Measurements from ENCODE around the gene UNC5A. TPM values are rescaled to one million over a fixed set of nuclear protein-coding genes. Genes with fewer than 3 reads are reported as not detected.
"Not testable (repeated sequence)": the region's sequence is repeated elsewhere in the genome, so short reads cannot be mapped to it uniquely, and the experiment has no call there.

The UNC5A gene
- polyA plus RNA-seq, 1 donor from 2014 or later = not detected

DNA sequence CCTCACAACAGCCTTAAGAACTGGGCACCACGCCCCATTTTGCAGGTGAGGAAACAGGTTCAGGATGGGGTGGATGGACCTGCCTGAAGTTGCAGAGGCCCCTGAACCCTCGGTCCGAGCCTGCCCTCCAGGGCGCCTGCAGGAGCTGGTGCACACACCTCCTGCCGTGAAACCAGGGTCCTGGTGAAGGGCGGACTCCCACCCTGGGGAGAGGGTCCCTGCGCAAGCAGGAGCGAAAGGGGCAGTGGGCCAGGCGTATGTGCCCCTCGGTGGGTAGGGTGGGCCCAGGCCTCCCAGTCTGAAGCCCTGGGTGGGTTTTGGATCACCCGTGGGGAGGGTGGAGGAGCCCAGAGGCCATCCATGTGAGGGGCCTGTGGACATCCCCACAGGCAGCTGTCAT is 50.9 kb downstream of the UNC5A start:
- Mint-ChIP-seq H3K9me3 (peaks cover 0 to 6% (median 0%) of the 10 kb centered on the region in 3 donors), H3K4me1 (peaks cover 0 to 2% (median 0%) of the 10 kb centered on the region in 3 donors), H3K27ac (no peak overlapping the region), H3K27me3 (peaks cover 41% of the 10 kb centered on the region), H3K4me3 (no peak overlapping the region), H3K36me3 (no peaks in the 10 kb centered on the region)

DNA sequence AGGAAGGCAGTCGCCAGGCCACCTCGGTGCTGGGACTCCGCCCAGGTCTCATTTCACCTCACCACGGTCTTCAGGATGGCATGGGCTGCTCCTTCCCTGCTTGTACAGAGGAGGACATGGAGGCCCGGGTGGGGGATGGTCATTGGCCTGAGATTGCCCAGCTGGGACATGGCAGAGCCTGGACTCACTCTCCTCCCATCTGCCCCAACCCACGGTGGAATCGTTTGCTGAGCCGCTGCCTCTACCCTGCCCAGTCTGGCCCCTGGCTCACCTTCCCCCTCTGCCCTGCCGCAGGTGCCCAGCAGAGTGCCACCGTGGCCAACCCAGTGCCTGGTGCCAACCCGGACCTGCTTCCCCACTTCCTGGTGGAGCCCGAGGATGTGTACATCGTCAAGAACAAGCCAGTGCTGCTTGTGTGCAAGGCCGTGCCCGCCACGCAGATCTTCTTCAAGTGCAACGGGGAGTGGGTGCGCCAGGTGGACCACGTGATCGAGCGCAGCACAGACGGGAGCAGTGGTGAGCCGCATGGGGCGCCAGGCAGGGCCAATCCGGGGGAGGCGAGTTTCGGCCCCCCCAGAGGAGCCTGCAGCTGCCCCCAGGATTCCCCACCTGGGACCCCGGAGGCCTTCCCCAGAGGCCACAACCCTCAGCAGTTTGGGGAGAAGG is 52.1 kb downstream of the UNC5A start:
- Mint-ChIP-seq H3K36me3 (no peaks in the 10 kb centered on the region), H3K27ac (no peak overlapping the region), H3K4me1 (peaks cover 0 to 2% (median 1%) of the 10 kb centered on the region in 3 donors), H3K9me3 (peaks cover 0 to 6% (median 0%) of the 10 kb centered on the region in 3 donors), H3K27me3 (peaks cover 40% of the 10 kb centered on the region), H3K4me3 (no peak overlapping the region)

DNA sequence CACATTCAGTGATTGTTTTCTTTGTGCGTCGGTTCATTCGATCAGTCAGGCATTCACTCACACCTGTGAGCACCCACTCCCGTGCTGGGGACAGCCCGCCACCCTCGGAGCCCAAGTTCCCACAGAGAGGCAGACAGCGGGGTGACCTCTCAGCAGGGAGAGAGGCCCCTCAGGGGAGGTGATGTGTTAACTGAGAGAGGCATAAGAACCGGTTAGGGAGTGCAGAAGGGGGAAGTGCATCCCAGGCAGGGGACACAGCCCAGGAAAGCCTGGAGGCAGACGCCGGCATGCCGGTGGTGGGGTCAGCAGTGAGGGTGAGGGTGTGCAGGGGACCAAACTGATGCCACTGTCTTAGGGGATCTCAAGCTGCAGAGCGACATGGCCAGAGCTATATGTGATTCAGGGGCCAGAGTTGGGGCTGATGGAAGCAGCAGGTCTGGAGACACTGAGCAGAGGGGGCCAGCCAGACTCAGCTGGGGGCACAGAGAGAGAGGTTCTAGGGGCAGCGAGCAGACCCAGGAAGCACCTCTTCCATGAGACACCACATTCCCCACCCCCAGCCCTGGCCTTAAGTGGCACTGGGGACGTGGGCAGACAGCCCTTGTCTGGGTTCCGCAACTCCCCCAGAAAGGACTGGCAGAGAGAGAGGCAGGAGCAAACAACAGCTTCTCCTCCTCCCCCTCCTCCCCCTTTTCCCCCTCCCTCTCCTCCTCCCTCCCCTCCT is 52.8 kb downstream of the UNC5A start:
- peaks cover 0 to 2% (median 1%) of the 10 kb centered on the region in 3 donors for H3K4me1 Mint-ChIP-seq
- H3K27me3 Mint-ChIP-seq = peaks cover 39% of the 10 kb centered on the region
- no peak overlapping the region for H3K27ac Mint-ChIP-seq
- H3K36me3 Mint-ChIP-seq = no peaks in the 10 kb centered on the region
- no peak overlapping the region for H3K4me3 Mint-ChIP-seq
- peaks cover 0 to 4% (median 0%) of the 10 kb centered on the region in 3 donors for H3K9me3 Mint-ChIP-seq

DNA sequence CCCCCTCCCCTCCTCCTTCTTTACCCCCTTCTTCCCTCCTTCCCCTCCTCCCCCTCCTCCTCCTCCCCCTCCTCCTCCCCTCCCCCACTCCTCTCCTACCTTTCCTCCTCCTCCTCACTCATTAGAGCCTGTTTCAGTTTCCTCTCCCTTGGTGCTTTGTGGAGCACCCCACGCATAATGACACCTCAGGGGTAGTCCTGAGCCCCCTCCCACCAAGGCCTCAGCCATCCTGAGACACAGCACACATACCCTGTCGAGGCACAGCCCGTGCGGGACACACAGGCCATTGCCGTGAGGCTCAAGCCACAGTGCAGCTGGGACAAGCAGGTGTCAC is 53.4 kb downstream of the UNC5A start:
- Mint-ChIP-seq H3K27me3 (peaks cover 36% of the 10 kb centered on the region), H3K27ac (no peak overlapping the region), H3K4me3 (no peak overlapping the region)

DNA sequence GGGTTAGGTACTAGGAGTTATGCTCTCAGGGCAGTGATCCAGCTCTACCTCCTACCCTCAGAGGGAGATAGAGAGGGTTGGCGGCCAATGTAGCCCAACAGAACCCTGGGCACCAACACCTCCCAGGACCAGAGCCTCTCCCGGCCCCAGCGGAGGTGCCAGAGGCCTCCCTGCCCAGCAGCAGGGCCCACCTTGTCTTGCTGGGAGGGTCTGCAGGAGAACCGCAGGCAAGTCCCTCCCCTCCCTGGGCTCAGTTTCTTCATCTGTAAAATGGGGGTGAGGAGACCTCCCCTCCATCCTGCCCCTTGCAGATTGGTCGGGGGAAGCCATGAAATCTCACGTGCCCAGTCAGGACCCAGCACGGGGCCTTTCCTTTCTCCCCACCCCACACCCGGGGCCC is 54.4 kb downstream of the UNC5A start:
- no peaks in the 10 kb centered on the region for H3K36me3 Mint-ChIP-seq
- H3K27ac Mint-ChIP-seq = no peak overlapping the region
- no peak overlapping the region for H3K4me3 Mint-ChIP-seq
- H3K9me3 Mint-ChIP-seq = no peaks in the 10 kb centered on the region
- H3K4me1 Mint-ChIP-seq = peaks cover 0 to 2% (median 1%) of the 10 kb centered on the region in 3 donors
- peaks cover 36% of the 10 kb centered on the region for H3K27me3 Mint-ChIP-seq

More for the DNA sequence above, 53.4 kb downstream of the UNC5A start:
- Mint-ChIP-seq H3K36me3 (no peaks in the 10 kb centered on the region), H3K9me3 (no peaks in the 10 kb centered on the region), H3K4me1 (peaks cover 0 to 2% (median 1%) of the 10 kb centered on the region in 3 donors)

DNA sequence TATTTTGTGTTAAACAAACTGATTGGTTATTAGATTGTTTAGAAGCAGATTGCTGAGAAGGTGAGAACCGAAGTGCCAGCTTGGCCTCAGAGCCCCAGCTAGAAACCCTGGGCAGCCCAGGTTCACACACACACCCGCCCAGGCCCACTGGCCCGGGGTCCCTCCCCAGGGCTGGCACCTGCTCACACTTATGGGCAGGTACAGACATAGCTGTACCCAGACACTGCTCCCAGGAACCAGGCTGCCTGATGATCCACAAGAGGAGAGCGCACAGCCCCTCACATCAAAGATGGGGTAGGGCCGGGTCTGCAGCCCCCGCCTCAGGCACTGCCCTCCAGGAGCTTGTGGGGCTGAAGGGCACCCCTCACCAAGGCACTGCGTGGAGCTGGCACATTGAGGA is 55.6 kb downstream of the UNC5A start:
- H3K9me3 Mint-ChIP-seq = no peaks in the 10 kb centered on the region
- H3K27ac Mint-ChIP-seq = no peak overlapping the region
- no peak overlapping the region for H3K4me3 Mint-ChIP-seq
- H3K4me1 Mint-ChIP-seq = peaks cover 0 to 2% (median 1%) of the 10 kb centered on the region in 3 donors
- peaks cover 31% of the 10 kb centered on the region for H3K27me3 Mint-ChIP-seq
- H3K36me3 Mint-ChIP-seq = no peaks in the 10 kb centered on the region

DNA sequence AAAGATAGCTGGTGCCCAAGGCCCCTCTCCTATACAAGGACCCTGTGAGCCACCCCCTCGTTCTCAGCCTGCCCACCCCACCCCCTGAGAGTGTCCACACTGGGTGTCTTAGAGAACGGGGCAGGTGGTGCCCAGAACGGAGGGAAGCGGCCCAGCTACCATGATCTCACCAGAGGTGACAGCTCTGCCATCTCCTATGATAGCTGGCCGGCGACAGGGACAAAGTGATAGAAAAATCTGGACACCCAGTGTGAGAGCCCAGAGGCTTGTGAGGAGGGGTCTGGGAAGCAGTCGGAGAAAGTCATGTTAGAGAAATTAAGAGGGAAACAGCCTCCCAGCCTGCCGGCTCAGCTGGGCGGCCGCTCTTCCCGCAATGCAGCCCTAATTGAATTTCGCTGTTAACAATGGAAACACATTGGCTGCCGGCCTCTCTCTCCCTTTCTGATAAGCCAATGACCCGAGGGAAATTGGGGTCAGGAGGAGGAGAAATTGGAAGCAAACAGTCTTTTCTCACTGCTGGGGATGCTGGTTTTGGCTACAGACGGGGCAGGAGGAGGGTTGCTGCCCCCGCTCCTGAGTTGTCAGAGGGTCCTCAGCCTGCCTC is 56.5 kb downstream of the UNC5A start:
- Mint-ChIP-seq H3K9me3 (no peaks in the 10 kb centered on the region), H3K4me3 (peak overlapping the region in 1 of 4 donors; percentile 45), H3K27me3 (peaks cover 28% of the 10 kb centered on the region), H3K27ac (no peak overlapping the region), H3K36me3 (no peaks in the 10 kb centered on the region), H3K4me1 (peaks cover 0 to 2% (median 1%) of the 10 kb centered on the region in 3 donors)

DNA sequence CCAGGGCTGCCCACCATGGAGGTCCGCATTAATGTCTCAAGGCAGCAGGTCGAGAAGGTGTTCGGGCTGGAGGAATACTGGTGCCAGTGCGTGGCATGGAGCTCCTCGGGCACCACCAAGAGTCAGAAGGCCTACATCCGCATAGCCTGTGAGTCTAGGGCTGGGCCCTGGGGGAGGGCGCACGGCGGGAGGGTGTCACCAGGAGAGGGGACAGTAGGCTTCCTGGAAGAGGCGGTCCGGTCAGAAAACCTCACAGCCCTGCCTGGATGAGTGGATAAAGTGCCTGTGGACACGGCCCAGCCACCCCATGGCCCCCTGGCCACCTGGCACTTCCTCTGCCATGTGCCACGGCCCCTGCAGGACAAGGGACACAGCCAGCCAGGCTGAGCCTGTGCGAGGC is 57.8 kb downstream of the UNC5A start:
- Mint-ChIP-seq H3K27ac (no peak overlapping the region), H3K4me1 (peaks cover 0 to 1% (median 0%) of the 10 kb centered on the region in 3 donors), H3K36me3 (no peaks in the 10 kb centered on the region), H3K4me3 (no peak overlapping the region), H3K27me3 (peaks cover 20% of the 10 kb centered on the region), H3K9me3 (no peaks in the 10 kb centered on the region)

DNA sequence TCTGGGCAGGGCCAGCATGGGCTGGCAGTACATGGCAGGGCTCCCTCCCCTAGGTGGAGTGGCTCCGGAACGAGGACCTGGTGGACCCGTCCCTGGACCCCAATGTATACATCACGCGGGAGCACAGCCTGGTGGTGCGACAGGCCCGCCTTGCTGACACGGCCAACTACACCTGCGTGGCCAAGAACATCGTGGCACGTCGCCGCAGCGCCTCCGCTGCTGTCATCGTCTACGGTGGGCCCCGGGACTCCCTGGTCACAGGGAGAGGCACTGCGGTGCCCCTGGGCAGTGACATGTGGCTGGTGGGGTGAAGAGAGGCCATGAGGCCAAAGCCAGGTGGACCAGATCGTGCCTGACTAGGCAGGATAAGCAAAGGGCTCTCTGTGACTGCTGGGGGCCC is 58.4 kb downstream of the UNC5A start:
- peaks cover 0 to 1% (median 0%) of the 10 kb centered on the region in 3 donors for H3K4me1 Mint-ChIP-seq
- peaks cover 1% of the 10 kb centered on the region for H3K36me3 Mint-ChIP-seq
- H3K4me3 Mint-ChIP-seq = no peak overlapping the region
- H3K27ac Mint-ChIP-seq = no peak overlapping the region
- no peaks in the 10 kb centered on the region for H3K9me3 Mint-ChIP-seq
- peaks cover 17% of the 10 kb centered on the region for H3K27me3 Mint-ChIP-seq

DNA sequence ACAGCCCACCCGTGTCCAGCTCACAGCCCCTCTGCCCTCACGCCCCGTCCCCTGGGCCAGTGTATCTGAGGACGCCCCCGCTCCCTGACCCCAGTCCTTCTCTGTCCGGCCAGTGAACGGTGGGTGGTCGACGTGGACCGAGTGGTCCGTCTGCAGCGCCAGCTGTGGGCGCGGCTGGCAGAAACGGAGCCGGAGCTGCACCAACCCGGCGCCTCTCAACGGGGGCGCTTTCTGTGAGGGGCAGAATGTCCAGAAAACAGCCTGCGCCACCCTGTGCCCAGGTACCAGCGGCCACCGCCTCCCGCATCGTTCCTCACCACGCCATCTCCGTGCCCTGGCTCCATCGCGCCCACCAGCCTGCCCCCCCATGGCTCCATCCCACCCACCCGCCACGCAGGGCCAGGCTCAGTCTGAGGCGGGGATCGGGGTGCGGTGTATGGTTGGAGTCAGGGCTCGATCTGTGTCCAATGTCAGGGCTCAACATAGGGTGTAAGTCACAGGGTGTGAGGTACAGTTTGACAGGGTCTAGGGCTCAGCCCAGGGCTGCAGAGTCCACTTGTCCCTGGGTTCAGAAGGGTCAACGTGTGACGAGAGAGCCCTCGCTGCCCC is 59.2 kb downstream of the UNC5A start:
- Mint-ChIP-seq H3K27ac (no peak overlapping the region), H3K27me3 (peaks cover 9% of the 10 kb centered on the region), H3K9me3 (no peaks in the 10 kb centered on the region), H3K4me1 (peaks cover 0 to 1% (median 0%) of the 10 kb centered on the region in 3 donors), H3K36me3 (peaks cover 1% of the 10 kb centered on the region), H3K4me3 (no peak overlapping the region)

DNA sequence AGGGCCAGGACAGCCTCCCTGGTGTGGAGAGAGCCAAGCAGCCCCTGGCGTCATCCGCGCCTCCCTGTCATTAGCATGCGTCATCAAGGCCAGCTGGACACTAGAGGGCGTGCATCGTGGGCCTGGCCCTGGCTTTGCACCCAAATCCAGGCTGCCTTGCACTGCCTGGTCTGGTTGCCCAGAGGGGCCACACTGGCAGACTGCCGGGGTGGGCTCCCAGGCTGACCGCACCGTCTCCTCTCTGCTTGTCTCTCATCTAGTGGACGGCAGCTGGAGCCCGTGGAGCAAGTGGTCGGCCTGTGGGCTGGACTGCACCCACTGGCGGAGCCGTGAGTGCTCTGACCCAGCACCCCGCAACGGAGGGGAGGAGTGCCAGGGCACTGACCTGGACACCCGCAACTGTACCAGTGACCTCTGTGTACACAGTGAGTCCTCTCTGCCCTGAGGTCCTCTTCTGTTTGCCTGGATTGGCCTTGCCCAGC is 59.8 kb downstream of the UNC5A start:
- peaks cover 1% of the 10 kb centered on the region for H3K36me3 Mint-ChIP-seq
- H3K4me3 Mint-ChIP-seq = no peak overlapping the region
- no peaks in the 10 kb centered on the region for H3K9me3 Mint-ChIP-seq
- peaks cover 12% of the 10 kb centered on the region for H3K27me3 Mint-ChIP-seq
- no peak overlapping the region for H3K27ac Mint-ChIP-seq
- peaks cover 0 to 1% (median 0%) of the 10 kb centered on the region in 3 donors for H3K4me1 Mint-ChIP-seq

DNA sequence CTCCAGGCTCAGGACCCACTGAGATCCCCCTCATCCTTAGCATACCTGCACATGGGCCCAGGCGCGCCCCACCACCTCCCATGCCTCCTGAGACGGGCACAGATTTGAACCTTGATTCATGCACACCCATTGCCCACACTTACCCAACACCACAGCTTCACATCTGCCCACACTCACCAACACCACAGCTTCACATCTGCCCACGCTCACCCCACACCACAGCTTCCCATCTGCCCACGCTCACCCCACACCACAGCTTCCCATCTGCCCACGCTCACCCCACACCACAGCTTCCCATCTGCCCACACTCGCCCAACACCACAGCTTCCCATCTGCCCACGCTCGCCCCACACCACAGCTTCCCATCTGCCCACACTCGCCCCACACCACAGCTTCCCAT is 60.3 kb downstream of the UNC5A start:
- not testable (repeated sequence) for H3K27ac Mint-ChIP-seq, H3K9me3 Mint-ChIP-seq, H3K4me3 Mint-ChIP-seq, H3K36me3 Mint-ChIP-seq, H3K4me1 Mint-ChIP-seq
- H3K27me3 Mint-ChIP-seq = peaks cover 15% of the 10 kb centered on the region

DNA sequence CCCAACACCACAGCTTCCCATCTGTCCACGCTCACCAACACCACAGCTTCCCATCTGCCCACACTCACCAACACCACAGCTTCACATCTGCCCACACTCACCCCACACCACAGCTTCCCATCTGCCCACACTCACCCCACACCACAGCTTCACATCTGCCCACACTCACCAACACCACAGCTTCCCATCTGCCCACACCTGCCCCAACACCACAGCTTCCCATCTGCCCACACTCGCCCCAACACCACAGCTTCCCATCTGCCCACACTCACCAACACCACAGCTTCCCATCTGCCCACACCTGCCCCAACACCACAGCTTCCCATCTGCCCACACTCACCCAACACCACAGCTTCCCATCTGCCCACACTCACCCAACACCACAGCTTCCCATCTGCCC is 62.2 kb downstream of the UNC5A start:
- not testable (repeated sequence) for H3K4me3 Mint-ChIP-seq, H3K4me1 Mint-ChIP-seq, H3K9me3 Mint-ChIP-seq, H3K36me3 Mint-ChIP-seq, H3K27ac Mint-ChIP-seq
- H3K27me3 Mint-ChIP-seq = peaks cover 18% of the 10 kb centered on the region

DNA sequence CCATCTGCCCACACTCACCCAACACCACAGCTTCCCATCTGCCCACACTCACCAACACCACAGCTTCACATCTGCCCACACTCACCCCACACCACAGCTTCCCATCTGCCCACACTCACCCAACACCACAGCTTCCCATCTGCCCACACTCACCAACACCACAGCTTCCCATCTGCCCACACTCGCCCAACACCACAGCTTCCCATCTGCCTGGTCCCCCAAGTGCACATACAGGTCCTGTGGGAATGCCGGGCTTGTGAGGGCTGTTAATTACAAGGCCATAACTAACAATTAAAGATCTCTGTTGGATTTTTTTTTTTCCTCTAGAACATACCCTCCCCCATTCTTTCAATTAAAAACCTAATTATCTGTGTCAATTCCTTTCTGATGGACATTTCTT is 62.7 kb downstream of the UNC5A start:
- not testable (repeated sequence) for H3K4me1 Mint-ChIP-seq, H3K36me3 Mint-ChIP-seq, H3K9me3 Mint-ChIP-seq, H3K4me3 Mint-ChIP-seq
- H3K27ac Mint-ChIP-seq = peak overlapping the region in 1 of 3 donors; percentile 10
- H3K27me3 Mint-ChIP-seq = peaks cover 18% of the 10 kb centered on the region

DNA sequence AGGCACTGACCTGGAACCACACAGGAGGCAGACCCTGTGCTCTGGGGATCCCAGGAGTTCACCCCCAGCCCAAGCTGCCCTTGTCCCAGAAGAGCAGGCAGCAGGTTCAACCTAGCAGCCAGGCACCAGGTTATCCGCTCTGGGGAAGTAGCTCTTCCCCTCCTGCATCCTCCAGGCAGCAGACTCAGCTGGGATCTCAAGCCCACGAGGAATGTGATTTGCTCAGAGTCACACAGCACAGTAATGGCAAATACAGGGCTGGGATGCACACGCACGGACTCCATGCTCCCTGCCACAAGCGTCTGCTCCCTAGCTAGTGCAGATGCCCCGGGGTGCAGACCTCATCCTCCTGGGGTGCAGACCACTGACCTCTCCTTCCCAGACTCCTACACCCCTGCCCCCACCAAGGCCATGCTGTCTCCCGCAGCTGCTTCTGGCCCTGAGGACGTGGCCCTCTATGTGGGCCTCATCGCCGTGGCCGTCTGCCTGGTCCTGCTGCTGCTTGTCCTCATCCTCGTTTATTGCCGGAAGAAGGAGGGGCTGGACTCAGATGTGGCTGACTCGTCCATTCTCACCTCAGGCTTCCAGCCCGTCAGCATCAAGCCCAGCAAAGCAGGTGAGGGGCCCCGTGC is 63.3 kb downstream of the UNC5A start:
- H3K27ac Mint-ChIP-seq = no peak overlapping the region
- peaks cover 1% of the 10 kb centered on the region for H3K36me3 Mint-ChIP-seq
- peaks cover 0 to 3% (median 0%) of the 10 kb centered on the region in 3 donors for H3K9me3 Mint-ChIP-seq
- no peaks in the 10 kb centered on the region for H3K4me1 Mint-ChIP-seq
- peaks cover 21% of the 10 kb centered on the region for H3K27me3 Mint-ChIP-seq
- H3K4me3 Mint-ChIP-seq = no peak overlapping the region
